K562 (cell line): Measurements from ENCODE around the gene KRT8. TPM values are rescaled to one million over a fixed set of nuclear protein-coding genes. Genes with fewer than 3 reads are reported as not detected.
A peak's percentile ranks its signal among the peaks of the same experiment; 100 is the strongest.

ENCODE experiments used
- ATAC-seq: fragments of 200-7000 bp; cut with Tn5 transposase; 3 replicates; pipeline ENCODE4 v1.9.1; 2020; ENCODE audit warnings: moderate library complexity
- BruUV-seq: library from RNA; stranded (reverse); fragments of 400-500 nt; replicated peaks from 2 replicates; lab custom pipeline; 2021; lab: Mats Ljungman, UMichigan
- CTCF ChIA-PET: fragments of 300-600 bp; formaldehyde crosslinking; extraction: SDS; loops from one replicate; lab custom pipeline; 2021; ENCODE audit warnings: low intra/inter-chr PET ratio; lab: Yijun Ruan, JAX
- POLR2A ChIA-PET: fragments of 300-600, 350-650 bp; sonication (Branson Sonifier 250); formaldehyde crosslinking; extraction: SDS; loops from one replicate; lab custom pipeline; 2021; ENCODE audit warnings: antibody characterized with exemption, inconsistent platforms; lab: Yijun Ruan, JAX
- DNase-seq, 4 experiments: peaks; one replicate each; pipeline versions ENCODE4 v3.0.0 to v3.0.0-alpha.2; 2011 to 2018; ENCODE audit warnings: low spot score in 3 of 4, mixed read lengths in 3 of 4; ENCODE audit errors: extremely low read depth in 1 of 4
- FAIRE-seq: peaks from 2 replicates; lab custom pipeline; 2011; peaks lifted over from hg19 to GRCh38; lab: Jason Lieb, UNC
- H2AFZ ChIP-seq: 2 replicates; pipeline ENCODE4 v1.6.0; 2011; ENCODE audit warnings: low read depth, low read length, control low read depth, inconsistent platforms
- H3K27ac ChIP-seq: fragments of 200-600 bp; 3 replicates; pipeline ENCODE4 v1.8.0; 2011; ENCODE audit warnings: low read depth, mild to moderate bottlenecking, control low read depth, inconsistent platforms, low read length, moderate library complexity, mixed read lengths; ENCODE audit errors: extremely low read depth
- H3K27me3 ChIP-seq, 2 experiments: fragments of 300-600 bp in 1 of 2; 2 replicates in 1 of 2; 3 replicates in 1 of 2; pipeline versions ENCODE4 v1.6.0 to v1.8.0; 2011; ENCODE audit warnings: inconsistent platforms in 2 of 2, low read length in 2 of 2, mild to moderate bottlenecking in 1 of 2, mixed read lengths in 1 of 2, moderate library complexity in 1 of 2; ENCODE audit not compliant: control insufficient read depth in 2 of 2, insufficient read depth in 2 of 2
- H3K36me3 ChIP-seq: fragments of 300-600 bp; 3 replicates; pipeline ENCODE4 v1.8.0; 2011; ENCODE audit warnings: mild to moderate bottlenecking, low read length, inconsistent platforms; ENCODE audit not compliant: control insufficient read depth, insufficient read depth
- H3K4me1 ChIP-seq, 2 experiments: fragments of 200-600 bp in 1 of 2; replicated peaks in 1 of 2; 2 replicates in 1 of 2; 3 replicates in 1 of 2; pipeline versions ENCODE4 v1.5.1 to v1.8.0; 2011; ENCODE audit warnings: inconsistent platforms in 2 of 2, low read length in 2 of 2, mild to moderate bottlenecking in 1 of 2, mixed read lengths in 1 of 2, moderate library complexity in 1 of 2; ENCODE audit not compliant: control insufficient read depth in 2 of 2, insufficient read depth in 2 of 2
- H3K4me2 ChIP-seq: 2 replicates; pipeline ENCODE4 v1.6.1; 2011; ENCODE audit warnings: low read length, control low read depth, inconsistent platforms, mixed read lengths; ENCODE audit not compliant: insufficient read depth
- H3K4me3 ChIP-seq: fragments of 200-600 bp; sonication (generic), shearing (Covaris generic); 2 replicates; pipeline ENCODE4 v1.5.1; 2016; ENCODE audit warnings: control low read depth, inconsistent platforms
- H3K79me2 ChIP-seq: fragments of 200-600 bp; 3 replicates; pipeline ENCODE4 v1.8.0; 2011; ENCODE audit warnings: low read length, inconsistent platforms; ENCODE audit not compliant: control insufficient read depth, insufficient read depth
- H3K9ac ChIP-seq, 2 experiments: 2 replicates each; pipeline versions ENCODE4 v1.6.0 to v1.6.1; 2011; ENCODE audit warnings: low read depth in 2 of 2, low read length in 2 of 2, control low read depth in 1 of 2, inconsistent platforms in 1 of 2, mild to moderate bottlenecking in 1 of 2, mixed read lengths in 1 of 2; ENCODE audit not compliant: insufficient read depth in 1 of 2
- H3K9me1 ChIP-seq: one replicate; pipeline ENCODE4 v1.6.0; 2011; ENCODE audit warnings: inconsistent platforms, mild to moderate bottlenecking, low read length, moderate library complexity; ENCODE audit not compliant: control insufficient read depth, insufficient read depth
- H3K9me3 ChIP-seq: replicated peaks from 2 replicates; pipeline ENCODE4 v1.5.1; 2011; ENCODE audit warnings: low read depth, low read length, inconsistent platforms; ENCODE audit not compliant: control insufficient read depth, insufficient read depth
- H4K20me1 ChIP-seq: replicated peaks from 2 replicates; pipeline ENCODE4 v1.6.1; 2011; ENCODE audit warnings: low read length, inconsistent platforms, mixed read lengths; ENCODE audit not compliant: control insufficient read depth, insufficient read depth
- C11orf30 ChIP-seq: fragments of 450-650 bp; IDR thresholded peaks from 2 replicates; pipeline ENCODE4 v1.6.1; 2016; ENCODE audit warnings: low read depth, mild to moderate bottlenecking
- CBX1 ChIP-seq: sonication (generic); IDR thresholded peaks from 2 replicates; pipeline ENCODE4 v1.6.1; 2016; ENCODE audit warnings: antibody characterized with exemption, low read depth, mild to moderate bottlenecking
- CTCF ChIP-seq, 3 experiments: IDR thresholded peaks in 2 of 3; conservative IDR thresholded peaks in 1 of 3; 2 replicates each; pipeline ENCODE4 v1.5.1; 2011 to 2012; ENCODE audit warnings: low read length in 3 of 3, mild to moderate bottlenecking in 3 of 3, control low read depth in 2 of 3, improper control_type of control experiment in 1 of 3, inconsistent platforms in 1 of 3, low read depth in 1 of 3, mixed read lengths in 1 of 3, moderate library complexity in 1 of 3; ENCODE audit not compliant: insufficient read depth in 2 of 3
- EP300 ChIP-seq: IDR thresholded peaks from 2 replicates; pipeline ENCODE4 v1.6.1; 2012; ENCODE audit warnings: low read length, improper control_type of control experiment
- MAZ ChIP-seq, 2 experiments: fragments of 450-650 bp in 1 of 2; sonication (generic) in 1 of 2; formaldehyde crosslinking; IDR thresholded peaks in 1 of 2; conservative IDR thresholded peaks in 1 of 2; 2 replicates each; pipeline versions ENCODE4 v1.4.0 to v1.5.0; 2020; ENCODE audit warnings: mild to moderate bottlenecking in 1 of 2, missing genetic modification reagents in 1 of 2
- MYNN ChIP-seq, 2 experiments: sonication (generic); formaldehyde crosslinking in 1 of 2; IDR thresholded peaks; 2 replicates each; pipeline versions ENCODE4 v1.5.0 to v1.6.1; 2016 to 2020; ENCODE audit warnings: antibody characterized with exemption in 1 of 2, missing genetic modification reagents in 1 of 2
- PHTF2 ChIP-seq: fragments of 250-450 bp; sonication (Bioruptor Pico); IDR thresholded peaks from 2 replicates; pipeline ENCODE4 v1.5.0; 2021; ENCODE audit warnings: mild to moderate bottlenecking
- SIN3A ChIP-seq, 2 experiments: fragments of 150-350 bp in 1 of 2; IDR thresholded peaks; 2 replicates each; pipeline ENCODE4 v1.6.1; 2011 to 2016; ENCODE audit warnings: borderline replicate concordance in 2 of 2, low read depth in 2 of 2, low read length in 2 of 2, mild to moderate bottlenecking in 2 of 2, moderate library complexity in 2 of 2; ENCODE audit not compliant: control insufficient read depth in 1 of 2
- TBL1XR1 ChIP-seq, 2 experiments: IDR thresholded peaks; 2 replicates each; pipeline ENCODE4 v1.6.1; 2012; ENCODE audit warnings: improper control_type of control experiment in 2 of 2, low read length in 2 of 2, mild to moderate bottlenecking in 1 of 2
- TSHZ1 ChIP-seq: fragments of 250-450 bp; sonication (Bioruptor Pico); IDR thresholded peaks from 2 replicates; pipeline ENCODE4 v1.4.0; 2020; ENCODE audit warnings: mild to moderate bottlenecking, moderate library complexity
- ZNF253 ChIP-seq: fragments of 250-450 bp; sonication (Bioruptor Pico); conservative IDR thresholded peaks from 2 replicates; pipeline ENCODE4 v1.6.1; 2021; ENCODE audit warnings: mild to moderate bottlenecking
- ZNF280B ChIP-seq: fragments of 250-450 bp; sonication (Bioruptor Pico); IDR thresholded peaks from 2 replicates; pipeline ENCODE4 v1.5.1; 2021; ENCODE audit warnings: mild to moderate bottlenecking
- WGBS: fragments of 100-300 bp; shearing (Covaris generic); methylation state at CpG from one replicate; pipeline ENCODE4 v1.1.6; 2016; ENCODE audit warnings: low coverage, mixed read lengths; ENCODE audit not compliant: insufficient coverage; ENCODE audit errors: missing lambda C conversion rate; 5-methylcytosine and 5-hydroxymethylcytosine counted together
- in situ Hi-C: fragments of 300-500 bp; cut with MboI; formaldehyde crosslinking; loops from 4 replicates; pipeline ENCODE4 v1.15.0; 2018; ENCODE audit warnings: inconsistent platforms, mixed read lengths
- intact Hi-C: fragments of 100-400 bp; cut with micrococcal nuclease; formaldehyde crosslinking; loops from 2 replicates; pipeline ENCODE4 v1.14.2; 2022
- polyA plus RNA-seq, 8 experiments: library from polyadenylated mRNA; depleted of rRNA in 4 of 8; stranded (reverse) in 5 of 8; unstranded in 3 of 8; fragments of >200 nt; fragmentation: Nextera tagmentation in 2 of 8; fragmentation: Illumina TruSeq in 1 of 8; extraction: Ambion mirVana in 2 of 8; extraction: Trizol in 1 of 8; gene quantifications; 2 replicates each; pipeline versions ENCODE4 v1.2.1 to v1.2.3, GENCODE V29; 2011 to 2014; ENCODE audit warnings: inconsistent platforms in 1 of 8, missing spikeins in 1 of 8
- total RNA-seq, 7 experiments: library from RNA; depleted of rRNA in 6 of 7; stranded (reverse); fragments of >200 nt in 6 of 7; fragmentation: Illumina TruSeq in 2 of 7; extraction: Trizol in 2 of 7; gene quantifications; 2 replicates each; pipeline versions ENCODE4 v1.2.1 to v1.2.3, GENCODE V29; 2011 to 2021; ENCODE audit warnings: low replicate concordance in 1 of 7

Gene KRT8
- total and polyA plus RNA-seq, 9 of the 15 experiments (the other 6 are each of a cell fraction or from before 2014, with no cell fraction given): 41.5 to 661 (median 260) TPM

- peak overlapping the region in 1 of 2 experiments; percentile 53; a peak in 2 of 4 replicates for H3K9ac ChIP-seq
- H4K20me1 ChIP-seq: no peaks in the 10 kb centered on the region
- POLR2A ChIA-PET: interaction anchor here (0.7 kb wide), 2 partner anchors 109 to 600 kb away, joined by 3 to 4 read pairs; no protein-coding TSS in a partner anchor
- ATAC-seq: peak; percentile 79
- H3K36me3 ChIP-seq: no peaks in the 10 kb centered on the region
- H3K9me3 ChIP-seq: no peaks in the 10 kb centered on the region
- intact Hi-C loops: loop anchor here (1.0 to 10.0 kb wide), 5 partner anchors 176 to 713 kb away; no protein-coding TSS in a partner anchor
- H3K9me1 ChIP-seq: no peaks in the 10 kb centered on the region
- H3K4me1 ChIP-seq: peaks cover 25 to 36% of the 10 kb centered on the region in 2 experiments
- peak; percentile 85 to 89 (median 87) for DNase-seq
- CTCF ChIA-PET: interaction anchor here (0.7 to 2.5 kb wide), 6 partner anchors 9 to 718 kb away, joined by 3 to 34 read pairs (median 6); no protein-coding TSS in a partner anchor
- no peaks in the 10 kb centered on the region for H3K79me2 ChIP-seq
- peak overlapping the region; percentile 67; the same call in 1 of the 2 replicates for H3K4me2 ChIP-seq
- FAIRE-seq: peak; percentile 88
- H3K27ac ChIP-seq: no peak overlapping the region
- H3K27me3 ChIP-seq: no peaks in the 10 kb centered on the region
- WGBS: 8% methylated on average over 14 of the region's 14 CpGs
- peak overlapping the region; percentile 68 for H2AFZ ChIP-seq
- no peak overlapping the region for H3K4me3 ChIP-seq
- no TSS peak for BruUV-seq
- in situ Hi-C loops: no loop called here
- TF ChIP-seq SIN3A (IDR thresholded peaks at IDR 0.05; ENCODE audit: borderline replicate concordance in 2 of 2, control insufficient read depth in 1 of 2, low read depth in 2 of 2, low read length in 2 of 2): no peak
- TF ChIP-seq MAZ (CRISPR knock-in tag; conservative IDR thresholded peaks at IDR 0.05 in 1 of 2, IDR thresholded peaks at IDR 0.05 in 1 of 2): peak; percentile 62 to 87; a peak in 3 of 4 replicates
- no peak for TF ChIP-seq PHTF2 (CRISPR knock-in tag)
- TF ChIP-seq CBX1: no peak
- TF ChIP-seq MYNN (IDR thresholded peaks at IDR 0.05): no peak
- TF ChIP-seq MYNN (CRISPR knock-in tag; IDR thresholded peaks at IDR 0.05): no peak
- TF ChIP-seq ZNF280B (CRISPR knock-in tag): no peak
- no peak for TF ChIP-seq TSHZ1 (CRISPR knock-in tag)
- peak; percentile 97 to 99 (median 99) for TF ChIP-seq CTCF (IDR thresholded peaks at IDR 0.05 in 2 of 3, conservative IDR thresholded peaks at IDR 0.05 in 1 of 3; ENCODE audit: insufficient read depth in 2 of 3, low read depth in 1 of 3, low read length in 3 of 3)
- no peak for TF ChIP-seq C11orf30
- no peak for TF ChIP-seq ZNF253 (CRISPR knock-in tag)
- no peak for TF ChIP-seq EP300
- TF ChIP-seq TBL1XR1 (IDR thresholded peaks at IDR 0.05; ENCODE audit: low read length in 2 of 2): 0 out of 4 replicates have a peak, but pooled peaks of 1 of the 2 experiments have one; percentile 6
Observed at GRCh38 chr12:52870361-52871290, 34.2 kb downstream of the KRT8 start.
